GM20000 (cell line): ENCODE measurements around the gene MCF2L2.
"Not testable (repeated sequence)": the region's sequence is repeated elsewhere in the genome, so short reads cannot be mapped to it uniquely, and the experiment has no call there.

Experiments used
- DNase-seq: peaks from one replicate; pipeline ENCODE4 v3.0.0; 2012; ENCODE audit warnings: low spot score
- TF ChIP-seq, protein P1 (sequence below): IDR thresholded peaks from 2 replicates; pipeline ENCODE4 v1.5.1; 2012; ENCODE audit warnings: mild to moderate bottlenecking, control low read depth; ENCODE audit errors: extremely low read depth, missing control alignments

The MCF2L2 gene

DNA sequence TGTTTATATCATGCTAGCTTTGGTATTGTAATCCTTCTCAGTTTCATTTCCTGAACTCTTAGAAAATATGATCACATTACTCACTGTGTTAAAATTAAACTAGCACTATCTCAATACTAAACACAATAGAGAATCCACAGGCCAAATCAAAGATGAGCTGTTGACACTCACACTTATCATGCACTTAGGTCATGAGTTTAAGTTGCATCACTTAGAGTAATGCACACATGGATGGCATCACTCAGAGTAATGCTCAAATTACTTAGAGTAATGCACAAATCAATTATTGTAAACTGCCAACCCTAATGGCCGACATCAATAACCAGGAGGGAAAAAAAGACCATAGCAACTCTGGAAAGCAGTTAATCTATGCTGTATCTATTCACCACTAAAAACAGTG lies 40.0 kb upstream of the MCF2L2 start:
- TF ChIP-seq, protein P1, sequence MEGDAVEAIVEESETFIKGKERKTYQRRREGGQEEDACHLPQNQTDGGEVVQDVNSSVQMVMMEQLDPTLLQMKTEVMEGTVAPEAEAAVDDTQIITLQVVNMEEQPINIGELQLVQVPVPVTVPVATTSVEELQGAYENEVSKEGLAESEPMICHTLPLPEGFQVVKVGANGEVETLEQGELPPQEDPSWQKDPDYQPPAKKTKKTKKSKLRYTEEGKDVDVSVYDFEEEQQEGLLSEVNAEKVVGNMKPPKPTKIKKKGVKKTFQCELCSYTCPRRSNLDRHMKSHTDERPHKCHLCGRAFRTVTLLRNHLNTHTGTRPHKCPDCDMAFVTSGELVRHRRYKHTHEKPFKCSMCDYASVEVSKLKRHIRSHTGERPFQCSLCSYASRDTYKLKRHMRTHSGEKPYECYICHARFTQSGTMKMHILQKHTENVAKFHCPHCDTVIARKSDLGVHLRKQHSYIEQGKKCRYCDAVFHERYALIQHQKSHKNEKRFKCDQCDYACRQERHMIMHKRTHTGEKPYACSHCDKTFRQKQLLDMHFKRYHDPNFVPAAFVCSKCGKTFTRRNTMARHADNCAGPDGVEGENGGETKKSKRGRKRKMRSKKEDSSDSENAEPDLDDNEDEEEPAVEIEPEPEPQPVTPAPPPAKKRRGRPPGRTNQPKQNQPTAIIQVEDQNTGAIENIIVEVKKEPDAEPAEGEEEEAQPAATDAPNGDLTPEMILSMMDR: no peak
- no peak for DNase-seq

DNA sequence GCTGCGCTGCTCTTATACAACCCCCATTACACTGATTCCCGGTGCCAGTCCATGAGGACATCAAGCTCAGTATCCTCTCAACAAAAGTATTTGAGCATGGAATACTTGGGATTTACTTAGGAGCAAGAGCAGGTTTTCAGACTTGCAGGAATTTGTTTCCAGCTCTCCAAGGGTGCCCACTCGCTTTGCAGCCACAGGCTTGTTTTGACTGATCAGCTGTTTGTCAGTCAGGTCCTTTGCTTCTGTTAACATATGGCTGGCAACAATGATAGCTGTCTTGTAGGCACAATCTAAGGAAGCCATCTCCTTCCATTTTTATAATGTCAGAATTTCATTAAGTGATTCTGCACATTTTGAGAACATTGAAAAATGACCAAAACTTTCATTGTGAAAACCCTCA lies 38.2 kb upstream of the MCF2L2 start:
- TF ChIP-seq, protein P1: no peak
- DNase-seq: no peak

DNA sequence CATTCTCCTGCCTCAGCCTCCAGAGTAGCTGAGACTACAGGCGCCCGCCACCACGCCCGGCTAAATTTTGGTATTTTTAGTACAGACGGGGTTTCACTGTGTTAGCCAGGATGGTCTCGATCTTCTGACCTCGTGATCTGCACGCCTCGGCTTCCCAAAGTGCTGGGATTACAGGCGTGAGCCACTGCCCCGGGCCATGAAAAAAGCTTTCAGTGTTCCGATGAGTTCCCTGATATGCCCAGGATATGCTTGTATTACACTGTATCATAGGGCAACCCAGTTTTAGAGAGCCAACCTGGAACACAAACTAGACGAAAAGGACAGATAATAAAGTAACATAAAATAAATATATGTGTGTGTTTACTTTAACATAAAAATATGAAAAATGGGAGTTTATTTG lies 37.3 kb upstream of the MCF2L2 start:
- DNase-seq: not testable (repeated sequence)

DNA sequence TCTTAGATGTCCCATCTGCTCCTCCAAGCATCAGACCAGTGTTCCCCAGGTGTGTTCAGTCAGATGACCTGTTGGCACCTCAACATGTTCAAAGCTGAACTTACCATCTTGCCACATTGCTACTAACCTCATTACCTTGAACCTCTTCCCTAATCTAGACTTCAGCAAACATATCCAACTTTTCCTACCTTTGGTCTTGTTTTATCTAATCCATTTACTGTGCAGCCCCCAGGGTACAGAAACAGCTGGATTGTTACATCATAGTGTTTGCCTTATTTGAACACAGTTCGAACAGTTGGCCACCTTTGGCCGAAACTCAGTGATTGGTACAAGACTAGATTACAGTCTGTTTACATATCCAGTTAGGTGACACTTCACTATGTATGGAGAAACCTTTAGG lies 36.1 kb upstream of the MCF2L2 start:
- TF ChIP-seq, protein P1: no peak
- no peak for DNase-seq

DNA sequence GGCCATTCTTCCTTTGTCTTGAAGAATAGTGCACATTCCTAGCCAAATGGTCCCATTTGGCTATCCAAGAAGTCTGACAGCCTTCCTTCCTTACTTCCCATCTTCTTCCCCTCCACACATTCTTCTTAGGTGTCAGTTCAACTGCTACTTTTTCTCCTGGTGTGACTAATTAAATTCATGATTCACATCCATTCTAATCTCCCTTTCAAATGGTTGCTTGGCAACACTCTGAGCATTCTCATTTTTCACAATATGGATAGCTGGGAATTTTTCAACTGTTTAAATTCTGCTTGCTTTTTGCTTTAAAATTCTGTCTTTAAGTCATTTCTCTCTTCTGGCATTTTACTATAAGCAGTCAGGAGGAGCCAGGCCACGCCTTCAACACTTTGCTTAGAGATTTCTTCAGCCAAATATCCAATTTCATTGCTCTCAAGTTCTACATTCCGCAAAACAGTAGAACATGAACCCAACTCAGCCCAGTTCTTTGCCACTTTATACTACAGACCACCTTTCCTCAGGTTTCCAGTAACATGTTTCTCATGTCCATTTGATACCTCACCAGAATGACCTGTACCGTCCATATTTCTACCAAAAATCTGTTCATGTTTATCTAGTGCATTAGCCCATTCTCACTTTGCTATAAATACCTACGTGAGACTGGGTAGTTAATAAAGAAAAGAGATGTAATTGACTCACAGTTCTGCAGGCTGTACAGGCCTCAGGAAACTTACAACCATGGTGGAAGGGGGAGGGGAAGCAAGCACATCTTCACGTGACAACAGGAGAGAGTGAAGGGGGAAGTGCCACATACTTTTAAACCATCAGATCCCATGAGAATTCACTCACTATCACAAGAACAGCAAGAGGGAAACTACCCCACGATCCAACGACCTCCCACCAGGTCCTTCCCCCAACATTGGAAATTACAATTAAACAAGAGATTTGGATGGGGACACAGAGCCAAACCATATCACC lies 31.9 kb upstream of the MCF2L2 start:
- TF ChIP-seq, protein P1: no peak
- DNase-seq: no peak

DNA sequence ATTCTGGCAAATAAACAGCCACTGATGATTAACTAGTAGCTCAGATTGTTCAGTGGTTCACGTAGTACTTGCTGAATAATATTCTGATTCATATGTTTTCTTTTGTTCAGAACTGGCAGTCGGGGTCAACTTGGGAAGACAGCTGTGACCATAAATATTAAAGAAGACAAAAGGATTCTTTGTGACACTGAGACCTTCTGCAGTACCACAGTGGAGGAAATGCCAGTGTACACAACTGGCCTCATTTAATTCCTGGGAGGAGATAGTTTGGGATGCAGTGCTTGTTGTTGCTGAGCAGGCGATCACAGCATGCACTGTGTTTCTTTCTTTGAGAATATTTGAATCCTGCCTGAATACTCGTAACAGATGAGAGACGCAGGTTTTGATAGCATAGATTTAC lies 26.7 kb upstream of the MCF2L2 start:
- DNase-seq: no peak
- TF ChIP-seq, protein P1: no peak

DNA sequence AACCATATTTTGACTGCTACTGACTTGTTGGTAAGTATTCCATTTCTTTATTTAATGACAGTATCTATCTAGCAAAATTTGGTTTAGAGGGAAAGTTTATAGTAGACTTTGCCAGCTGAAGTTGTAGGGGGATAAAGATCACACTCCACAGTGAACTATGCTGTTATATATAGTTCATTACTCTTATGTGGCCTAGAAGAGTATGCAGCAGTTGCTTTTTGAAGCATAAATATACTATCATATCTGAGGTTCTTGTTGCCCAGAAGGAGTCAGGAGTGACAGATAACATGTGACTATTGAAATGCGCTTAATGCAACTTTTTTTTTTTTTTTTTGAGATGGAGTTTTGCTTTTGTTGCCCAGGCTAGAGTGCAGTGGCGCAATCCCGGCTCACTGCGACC lies 25.6 kb upstream of the MCF2L2 start:
- TF ChIP-seq, protein P1: no peak
- DNase-seq: no peak

DNA sequence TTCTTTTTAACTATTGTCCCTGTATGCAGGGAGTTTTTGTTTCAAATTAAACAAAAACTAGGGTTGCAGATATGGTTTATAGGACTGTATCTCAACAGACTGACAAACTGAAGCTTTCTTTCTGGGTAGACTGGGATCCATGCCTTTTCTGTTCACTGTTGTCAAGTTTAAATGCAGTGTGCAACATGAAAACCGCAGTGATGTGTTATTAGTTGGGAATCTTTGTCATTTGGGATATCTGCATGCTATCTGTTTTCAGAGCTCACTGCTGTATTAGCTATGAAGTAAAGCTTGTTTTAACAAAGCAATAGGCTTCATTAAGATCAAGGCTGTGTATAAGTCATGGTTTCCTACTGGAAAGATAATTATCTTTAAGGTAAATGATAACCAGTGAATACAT lies 21.4 kb upstream of the MCF2L2 start:
- TF ChIP-seq, protein P1: no peak
- no peak for DNase-seq
